Measurements from ENCODE around the gene SATB2. TPM values are rescaled to one million over a fixed set of nuclear protein-coding genes. Genes with fewer than 3 reads are reported as not detected.

SATB2 gene
- total RNA-seq, 2 donors from 2014 or later = 5.2 to 11.8 TPM

DNA sequence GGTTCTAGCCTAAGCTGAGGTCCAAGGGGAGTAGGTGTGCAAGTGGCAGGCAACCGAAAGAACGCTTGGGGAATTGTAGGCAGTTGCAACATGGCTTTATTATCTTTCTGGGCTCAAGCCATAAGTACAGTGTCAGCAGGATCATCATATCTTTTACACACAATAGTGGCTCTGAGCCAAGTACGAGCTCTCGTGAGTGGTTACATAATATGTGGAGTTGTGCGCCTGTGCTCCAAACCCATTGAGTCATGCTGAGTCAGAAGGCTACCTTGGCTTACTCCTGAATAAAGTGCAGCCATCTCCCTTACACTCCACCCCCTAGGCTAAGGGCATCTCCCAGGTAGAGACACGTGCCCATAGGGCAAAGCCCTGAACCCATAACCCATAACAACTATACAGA is 233.9 kb downstream of the SATB2 start:
- Histone ChIP-seq H3K27me3 (replicated peaks; ENCODE audit: insufficient read depth) (no peaks in the 10 kb centered on the region), H3K27ac (no peak overlapping the region), H3K4me3 (no peak overlapping the region), H3K36me3 (no peaks in the 10 kb centered on the region), H3K9me3 (no peaks in the 10 kb centered on the region), H3K4me1 (replicated peaks) (no peaks in the 10 kb centered on the region)
- WGBS = 92% methylated on average over 6 of the region's 6 CpGs
- TF ChIP-seq CTCF (IDR thresholded peaks at IDR 0.05) = no peak
- TF ChIP-seq POLR2A (IDR thresholded peaks at IDR 0.05) = no peak
- TF ChIP-seq POLR2AphosphoS5 (IDR thresholded peaks at IDR 0.05) = no peak
- intact Hi-C loops (cut with DNase I) = no loop called here
- DNase-seq (ENCODE audit: low spot score) = no peak

DNA sequence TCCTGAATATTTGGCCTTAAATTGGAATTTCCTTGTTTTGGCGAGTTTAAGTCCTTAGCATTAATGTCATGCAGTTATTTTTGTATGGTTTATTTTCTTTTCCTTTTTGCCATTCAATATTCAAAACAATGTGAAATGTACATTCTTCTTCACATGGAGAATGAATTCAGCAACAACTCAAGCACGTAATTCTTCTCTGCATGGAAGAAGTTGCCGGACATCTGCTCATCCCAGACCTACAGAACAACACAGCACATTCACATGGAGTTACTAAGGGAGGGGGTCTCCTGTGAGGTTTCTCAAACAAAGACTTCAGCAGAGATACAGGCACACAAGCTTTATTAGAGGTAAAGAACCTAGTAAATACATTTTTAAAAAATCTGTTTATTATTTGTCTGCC is 236.8 kb downstream of the SATB2 start:
- no peaks in the 10 kb centered on the region for H3K9me3 ChIP-seq
- no peaks in the 10 kb centered on the region for H3K27me3 ChIP-seq (replicated peaks; ENCODE audit: insufficient read depth)
- H3K36me3 ChIP-seq = no peaks in the 10 kb centered on the region
- intact Hi-C loops (cut with DNase I) = no loop called here
- WGBS = 90% methylated on average over 3 of the region's 3 CpGs
- TF ChIP-seq CTCF (IDR thresholded peaks at IDR 0.05) (no peak), POLR2A (IDR thresholded peaks at IDR 0.05) (no peak), POLR2AphosphoS5 (IDR thresholded peaks at IDR 0.05) (no peak)
- no peak overlapping the region for H3K4me3 ChIP-seq
- DNase-seq (ENCODE audit: low spot score) = no peak
- H3K4me1 ChIP-seq (replicated peaks) = no peaks in the 10 kb centered on the region
- no peak overlapping the region for H3K27ac ChIP-seq

- Histone ChIP-seq H3K4me3 (no peak overlapping the region), H3K4me1 (replicated peaks) (no peaks in the 10 kb centered on the region), H3K27me3 (replicated peaks; ENCODE audit: insufficient read depth) (no peaks in the 10 kb centered on the region), H3K9me3 (no peaks in the 10 kb centered on the region), H3K36me3 (no peaks in the 10 kb centered on the region), H3K27ac (no peak overlapping the region)
- intact Hi-C loops (cut with DNase I) = no loop called here
- TF ChIP-seq POLR2AphosphoS5 (IDR thresholded peaks at IDR 0.05) (no peak), POLR2A (IDR thresholded peaks at IDR 0.05) (no peak), CTCF (IDR thresholded peaks at IDR 0.05) (no peak)
- WGBS = 88% methylated on average over 2 of the region's 2 CpGs
- DNase-seq (ENCODE audit: low spot score) = no peak
Observed at GRCh38 chr2:199219551-199219950, 238.2 kb downstream of the SATB2 start.

Data from prostate gland (tissue), 2 donors.